Measurements from ENCODE around the gene TMCC3. TPM values are rescaled to one million over a fixed set of nuclear protein-coding genes. Genes with fewer than 3 reads are reported as not detected.

Gene TMCC3
- total RNA-seq, 1 experiment from 2014 or later = 19.9 TPM

DNA sequence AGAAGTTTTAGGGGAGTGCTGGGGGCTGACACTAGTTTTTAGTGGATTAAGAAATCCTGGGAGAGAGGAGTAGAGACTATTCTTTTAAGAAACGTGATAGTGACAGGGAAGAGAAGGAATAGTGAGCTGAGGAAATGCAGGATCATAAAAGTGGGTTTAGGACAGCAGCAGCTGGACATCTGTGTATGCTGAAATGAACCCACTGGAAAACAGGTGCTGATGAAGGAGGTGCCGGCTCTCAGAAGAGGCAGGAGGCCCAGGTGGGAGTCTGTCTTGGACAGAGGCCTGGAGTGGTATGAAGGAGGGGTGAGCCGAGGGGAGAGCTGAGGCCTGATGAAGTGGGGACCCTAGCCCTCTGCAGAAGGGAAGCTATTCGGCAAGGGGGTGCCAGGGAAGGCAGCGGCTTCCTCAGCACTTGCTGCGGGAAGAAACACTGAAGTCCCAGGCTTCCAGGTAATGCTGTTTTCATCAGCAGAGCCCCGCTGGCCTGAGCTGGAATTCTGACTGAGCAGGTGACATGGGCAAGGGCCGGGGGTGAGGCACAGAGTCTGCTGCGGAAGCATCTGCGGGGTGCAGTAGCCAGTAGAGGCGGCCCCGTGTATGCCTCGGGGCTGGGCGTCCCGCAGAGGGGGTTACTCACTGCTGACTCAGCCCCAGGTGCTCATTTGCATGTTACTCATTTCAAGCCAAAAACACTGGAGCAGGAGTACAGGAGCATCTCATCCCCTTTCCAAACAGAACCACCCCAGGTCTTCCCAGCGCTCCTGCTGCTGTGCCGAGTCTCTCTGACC is 89.7 kb downstream of the TMCC3 start:
- Histone ChIP-seq H3F3A (ENCODE audit: insufficient read depth, low read depth) (peaks cover 44% of the 10 kb centered on the region; the same call in 1 of the 2 replicates), H3K27me3 (ENCODE audit: insufficient read depth, low read depth) (no peaks in the 10 kb centered on the region), H2AFZ (no peak overlapping the region), H3K36me3 (ENCODE audit: low read depth) (no peaks in the 10 kb centered on the region), H3K79me2 (ENCODE audit: low read depth) (peaks cover 28% of the 10 kb centered on the region), H3K4me1 (replicated peaks; ENCODE audit: insufficient read depth) (peaks cover 65% of the 10 kb centered on the region), H4K20me1 (ENCODE audit: insufficient read depth) (no peaks in the 10 kb centered on the region), H3K27ac (peak overlapping the region; percentile 91), H3K4me3 (peak overlapping the region; percentile 59), H3K4me2 (peak overlapping the region; percentile 74), H3K9me2 (ENCODE audit: insufficient read depth) (no peaks in the 10 kb centered on the region), H3K9me3 (ENCODE audit: insufficient read depth, low read depth) (no peaks in the 10 kb centered on the region; the same call in 1 of the 2 replicates)
- DNase-seq = peak; percentile 94
- TSS peak; percentile 72 for BruUV-seq (replicated peaks)
- intact Hi-C loops (cut with micrococcal nuclease; ENCODE audit: unreplicated experiment) = loop anchor here (2.0 kb wide), 3 partner anchors 34 to 84 kb away; no protein-coding TSS in a partner anchor
- ChIA-PET CTCF (interaction anchor here (0.7 kb wide), 1 partner anchor 9 kb away, joined by 3 read pairs; no protein-coding TSS in a partner anchor), POLR2A (ENCODE audit: unreplicated experiment) (interaction anchor here (0.5 to 1.7 kb wide), 4 partner anchors 8 to 914 kb away, joined by 3 to 15 read pairs (median 6); no protein-coding TSS in a partner anchor)
- TF ChIP-seq, protein P1, sequence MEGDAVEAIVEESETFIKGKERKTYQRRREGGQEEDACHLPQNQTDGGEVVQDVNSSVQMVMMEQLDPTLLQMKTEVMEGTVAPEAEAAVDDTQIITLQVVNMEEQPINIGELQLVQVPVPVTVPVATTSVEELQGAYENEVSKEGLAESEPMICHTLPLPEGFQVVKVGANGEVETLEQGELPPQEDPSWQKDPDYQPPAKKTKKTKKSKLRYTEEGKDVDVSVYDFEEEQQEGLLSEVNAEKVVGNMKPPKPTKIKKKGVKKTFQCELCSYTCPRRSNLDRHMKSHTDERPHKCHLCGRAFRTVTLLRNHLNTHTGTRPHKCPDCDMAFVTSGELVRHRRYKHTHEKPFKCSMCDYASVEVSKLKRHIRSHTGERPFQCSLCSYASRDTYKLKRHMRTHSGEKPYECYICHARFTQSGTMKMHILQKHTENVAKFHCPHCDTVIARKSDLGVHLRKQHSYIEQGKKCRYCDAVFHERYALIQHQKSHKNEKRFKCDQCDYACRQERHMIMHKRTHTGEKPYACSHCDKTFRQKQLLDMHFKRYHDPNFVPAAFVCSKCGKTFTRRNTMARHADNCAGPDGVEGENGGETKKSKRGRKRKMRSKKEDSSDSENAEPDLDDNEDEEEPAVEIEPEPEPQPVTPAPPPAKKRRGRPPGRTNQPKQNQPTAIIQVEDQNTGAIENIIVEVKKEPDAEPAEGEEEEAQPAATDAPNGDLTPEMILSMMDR (conservative IDR thresholded peaks at IDR 0.05) = no peak
- no peak for TF ChIP-seq EZH2 (IDR thresholded peaks at IDR 0.05; ENCODE audit: low read depth)

DNA sequence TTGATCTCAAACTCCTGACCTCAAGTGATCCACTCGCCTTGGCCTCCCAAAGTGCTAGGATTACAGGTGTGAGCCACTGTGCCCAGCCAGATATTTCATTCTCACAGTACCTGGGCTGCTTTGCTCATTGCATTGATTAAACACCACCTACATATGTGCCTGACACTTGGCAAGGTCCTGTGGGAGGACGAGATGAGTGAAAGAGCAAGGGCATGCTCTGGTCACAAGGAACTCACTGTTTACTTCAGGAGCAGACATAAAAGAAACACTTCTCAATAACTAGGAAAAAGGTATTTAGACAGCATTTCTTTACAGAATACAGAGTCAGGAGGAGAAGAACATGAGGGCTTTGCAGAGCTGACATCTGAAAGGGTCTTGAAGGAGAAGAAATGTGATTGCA is 91.7 kb downstream of the TMCC3 start:
- intact Hi-C loops (cut with micrococcal nuclease; ENCODE audit: unreplicated experiment) = no loop called here

DNA sequence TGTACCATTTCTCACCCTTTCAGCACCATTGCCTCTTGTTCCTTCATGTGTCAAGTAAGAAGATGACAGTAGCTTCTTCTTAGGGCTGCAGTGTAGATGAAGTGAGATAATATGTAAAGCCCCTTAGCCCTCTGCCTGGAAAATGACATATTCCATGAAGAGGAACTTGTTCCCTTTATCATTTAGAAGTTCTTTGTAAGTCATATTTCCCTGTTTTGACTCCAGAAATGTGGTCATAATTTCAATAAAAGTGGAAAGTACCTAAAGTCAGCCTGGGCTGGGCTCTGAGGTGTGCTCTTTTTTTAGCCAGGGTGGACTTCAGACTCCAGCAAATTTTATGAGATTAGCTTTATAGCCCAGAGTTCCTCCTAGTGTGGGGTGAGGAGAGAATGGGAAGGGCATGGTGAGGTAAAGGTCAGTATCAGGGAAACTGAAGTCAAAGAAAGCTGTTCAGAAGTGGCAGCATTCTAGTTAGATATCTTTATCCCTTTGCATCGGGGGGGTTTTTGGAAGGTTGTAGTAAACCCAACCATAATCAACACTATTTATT is 92.5 kb downstream of the TMCC3 start:
- Histone ChIP-seq H3K36me3 (ENCODE audit: low read depth) (no peaks in the 10 kb centered on the region), H3K9me3 (ENCODE audit: insufficient read depth, low read depth) (no peaks in the 10 kb centered on the region; the same call in 1 of the 2 replicates), H3F3A (ENCODE audit: insufficient read depth, low read depth) (peaks cover 49% of the 10 kb centered on the region), H3K4me3 (no peak overlapping the region), H3K4me2 (no peak overlapping the region; the same call in 1 of the 2 replicates), H3K79me2 (ENCODE audit: low read depth) (peaks cover 16% of the 10 kb centered on the region), H3K4me1 (replicated peaks; ENCODE audit: insufficient read depth) (peaks cover 72% of the 10 kb centered on the region), H3K9me2 (ENCODE audit: insufficient read depth) (no peaks in the 10 kb centered on the region), H2AFZ (no peak overlapping the region), H3K27me3 (ENCODE audit: insufficient read depth, low read depth) (no peaks in the 10 kb centered on the region), H3K27ac (peak overlapping the region; percentile 16), H4K20me1 (ENCODE audit: insufficient read depth) (no peaks in the 10 kb centered on the region)
- no TSS peak for BruUV-seq (replicated peaks)
- ChIA-PET POLR2A (ENCODE audit: unreplicated experiment) (no interaction called here), CTCF (no interaction called here)
- peak in 1 of 2 experiments; percentile 52 for DNase-seq
- TF ChIP-seq, protein P1 (conservative IDR thresholded peaks at IDR 0.05) = no peak
- no peak for TF ChIP-seq EZH2 (IDR thresholded peaks at IDR 0.05; ENCODE audit: low read depth)
- intact Hi-C loops (cut with micrococcal nuclease; ENCODE audit: unreplicated experiment) = no loop called here

More for the DNA sequence above, 91.7 kb downstream of the TMCC3 start:
- Histone ChIP-seq H3K4me2 (peak overlapping the region; percentile 39), H3K9me2 (ENCODE audit: insufficient read depth) (no peaks in the 10 kb centered on the region), H3K36me3 (ENCODE audit: low read depth) (no peaks in the 10 kb centered on the region), H3K4me1 (replicated peaks; ENCODE audit: insufficient read depth) (peaks cover 74% of the 10 kb centered on the region), H3F3A (ENCODE audit: insufficient read depth, low read depth) (peaks cover 49% of the 10 kb centered on the region; the same call in 1 of the 2 replicates), H2AFZ (0 out of 2 replicates have a peak overlapping the region, but pooled peaks have one; percentile 37), H3K79me2 (ENCODE audit: low read depth) (peaks cover 24% of the 10 kb centered on the region), H3K27ac (peak overlapping the region; percentile 16), H4K20me1 (ENCODE audit: insufficient read depth) (no peaks in the 10 kb centered on the region), H3K27me3 (ENCODE audit: insufficient read depth, low read depth) (no peaks in the 10 kb centered on the region), H3K4me3 (no peak overlapping the region), H3K9me3 (ENCODE audit: insufficient read depth, low read depth) (no peaks in the 10 kb centered on the region; the same call in 1 of the 2 replicates)
- POLR2A ChIA-PET (ENCODE audit: unreplicated experiment) = no interaction called here
- BruUV-seq (replicated peaks) = no TSS peak
- no peak for TF ChIP-seq EZH2 (IDR thresholded peaks at IDR 0.05; ENCODE audit: low read depth)
- TF ChIP-seq, protein P1 (conservative IDR thresholded peaks at IDR 0.05) = no peak
- CTCF ChIA-PET = no interaction called here
- DNase-seq = peak in 1 of 2 experiments; percentile 60
